Endothelial cell of umbilical vein (primary cell): ENCODE measurements around the gene SLC9A9. TPM values are rescaled to one million over a fixed set of nuclear protein-coding genes. Genes with fewer than 3 reads are reported as not detected.

Experiments used
- BruUV-seq: library from RNA; stranded (reverse); fragments of 400-500 nt; replicated peaks from 2 replicates; lab custom pipeline; 2021; lab: Mats Ljungman, UMichigan
- CTCF ChIA-PET: fragments of 300-600, 350-600 bp; sonication (Branson Sonifier 250); formaldehyde crosslinking; loops from one replicate; lab custom pipeline; 2021; ENCODE audit warnings: antibody characterized with exemption, inconsistent platforms; lab: Charles Lee
- POLR2A ChIA-PET: fragments of 300-600, 350-600 bp; sonication (Branson Sonifier 250); formaldehyde crosslinking; loops from one replicate; lab custom pipeline; 2021; ENCODE audit warnings: antibody characterized with exemption, inconsistent platforms; lab: Charles Lee
- DNase-seq: peaks from one replicate; pipeline ENCODE4 v3.0.0-alpha.2; 2011; ENCODE audit warnings: low read depth, low spot score
- FAIRE-seq: peaks from 2 replicates; lab custom pipeline; 2011; peaks lifted over from hg19 to GRCh38; lab: Jason Lieb, UNC
- H2AFZ ChIP-seq: 2 replicates; pipeline ENCODE4 v1.6.0; 2012; ENCODE audit warnings: low read depth, low read length, control low read depth, inconsistent platforms
- H3K27ac ChIP-seq: 2 replicates; pipeline ENCODE4 v1.5.1; 2011; ENCODE audit warnings: low read depth, mild to moderate bottlenecking, control low read depth, low read length, moderate library complexity; ENCODE audit not compliant: insufficient read depth
- H3K27me3 ChIP-seq, 2 experiments: 2 replicates each; pipeline versions ENCODE4 v1.6.0 to v1.6.1; 2011; ENCODE audit warnings: low read length in 2 of 2, mixed read lengths in 1 of 2; ENCODE audit not compliant: control insufficient read depth in 2 of 2, insufficient read depth in 2 of 2
- H3K36me3 ChIP-seq, 2 experiments: 2 replicates in 1 of 2; 3 replicates in 1 of 2; pipeline ENCODE4 v1.5.1; 2011; ENCODE audit warnings: low read length in 2 of 2, mild to moderate bottlenecking in 1 of 2, moderate library complexity in 1 of 2; ENCODE audit not compliant: control insufficient read depth in 2 of 2, insufficient read depth in 2 of 2; ENCODE audit errors: extremely low read depth in 1 of 2
- H3K4me1 ChIP-seq: 3 replicates; pipeline ENCODE4 v1.5.1; 2011; ENCODE audit warnings: mild to moderate bottlenecking, low read length; ENCODE audit not compliant: control insufficient read depth, insufficient read depth; ENCODE audit errors: extremely low read depth
- H3K4me2 ChIP-seq: 2 replicates; pipeline ENCODE4 v1.6.1; 2011; ENCODE audit warnings: low read length, control low read depth, mixed read lengths; ENCODE audit not compliant: insufficient read depth
- H3K4me3 ChIP-seq, 3 experiments: fragments of 200-600 bp in 1 of 3; sonication (generic), shearing (Covaris generic) in 1 of 3; replicated peaks in 1 of 3; 2 replicates each; pipeline ENCODE4 v1.5.1; 2011 to 2016; ENCODE audit warnings: control low read depth in 3 of 3, low read length in 3 of 3, mild to moderate bottlenecking in 2 of 3, inconsistent platforms in 1 of 3, low read depth in 1 of 3, moderate library complexity in 1 of 3; ENCODE audit not compliant: insufficient read depth in 1 of 3
- H3K79me2 ChIP-seq: 2 replicates; pipeline ENCODE4 v1.6.0; 2012; ENCODE audit warnings: low read length, inconsistent platforms; ENCODE audit not compliant: control insufficient read depth, insufficient read depth
- H3K9ac ChIP-seq: replicated peaks from 2 replicates; pipeline ENCODE3; 2011; ENCODE audit warnings: low read length, control low read depth; ENCODE audit not compliant: insufficient read depth; ENCODE audit errors: extremely low read depth
- H3K9me1 ChIP-seq: replicated peaks from 3 replicates; pipeline ENCODE4 v1.6.0; 2011; ENCODE audit warnings: mild to moderate bottlenecking, low read length; ENCODE audit not compliant: control insufficient read depth, insufficient read depth; ENCODE audit errors: extremely low read depth
- H3K9me3 ChIP-seq: replicated peaks from 2 replicates; pipeline ENCODE4 v1.5.1; 2012; ENCODE audit warnings: low read length, inconsistent platforms; ENCODE audit not compliant: control insufficient read depth, insufficient read depth
- H4K20me1 ChIP-seq: replicated peaks from 2 replicates; pipeline ENCODE3; 2011; ENCODE audit warnings: mild to moderate bottlenecking, low read length; ENCODE audit not compliant: control insufficient read depth, insufficient read depth; ENCODE audit errors: extremely low read depth
- EZH2 ChIP-seq: IDR thresholded peaks from 2 replicates; pipeline ENCODE4 v1.6.1; 2012; ENCODE audit warnings: borderline replicate concordance, low read depth, mild to moderate bottlenecking, moderate library complexity, low read length, inconsistent platforms; ENCODE audit not compliant: severe bottlenecking
- FOS ChIP-seq: IDR thresholded peaks from 2 replicates; pipeline ENCODE4 v1.6.1; 2011; ENCODE audit warnings: mild to moderate bottlenecking, low read length, moderate library complexity, borderline replicate concordance; ENCODE audit not compliant: insufficient read depth
- GATA2 ChIP-seq: IDR thresholded peaks from 2 replicates; pipeline ENCODE4 v1.7.0; 2011; ENCODE audit warnings: low read depth, mild to moderate bottlenecking, moderate library complexity, mixed read lengths, low read length; ENCODE audit not compliant: insufficient read length, insufficient read depth
- JUN ChIP-seq: IDR thresholded peaks from 2 replicates; pipeline ENCODE4 v1.6.1; 2011; ENCODE audit warnings: borderline replicate concordance, low read depth; ENCODE audit not compliant: insufficient read length, insufficient read depth
- MYC ChIP-seq: IDR thresholded peaks from one replicate; pipeline ENCODE4 v1.6.1; 2011; ENCODE audit warnings: mild to moderate bottlenecking, low read depth, low read length
- POLR2A ChIP-seq: IDR thresholded peaks from 2 replicates; pipeline ENCODE4 v1.6.1; 2012; ENCODE audit warnings: low read depth, mild to moderate bottlenecking, control low read depth, low read length
- POLR2AphosphoS5 ChIP-seq: IDR thresholded peaks from 2 replicates; pipeline ENCODE4 v1.6.1; 2012; ENCODE audit warnings: low read depth, mild to moderate bottlenecking, control low read depth, low read length, moderate library complexity; ENCODE audit not compliant: insufficient read depth
- dilution Hi-C: fragments of 300-500 bp; cut with MboI; formaldehyde crosslinking; loops from one replicate; pipeline ENCODE4 v1.15.0; 2019; ENCODE audit warnings: low sequenced_read_pairs; ENCODE audit not compliant: extremely low pct_ligation_motif_present
- intact Hi-C: fragments of 100-400 bp; cut with micrococcal nuclease; formaldehyde crosslinking; loops from one replicate; pipeline ENCODE4 v1.10.0; 2022
- polyA plus RNA-seq, 4 experiments: library from polyadenylated mRNA; depleted of rRNA in 3 of 4; stranded (reverse) in 3 of 4; unstranded in 1 of 4; fragments of >200 nt; gene quantifications; 2 replicates each; pipeline versions ENCODE4 v1.2.1 to v1.2.3, GENCODE V29; 2011 to 2012; ENCODE audit warnings: missing spikeins in 1 of 4
- total RNA-seq: library from RNA; stranded (reverse); gene quantifications from 2 replicates; pipeline ENCODE4 v1.2.3, GENCODE V29; 2021
- TF ChIP-seq, protein P1 (sequence below): IDR thresholded peaks from 2 replicates; pipeline ENCODE4 v1.6.1; 2011; ENCODE audit not compliant: insufficient read depth, insufficient read length
- TF ChIP-seq, protein P2 (sequence below), 2 donors: IDR thresholded peaks; 1 replicate in 1 of 2; 2 replicates in 1 of 2; pipeline ENCODE4 v1.5.1; 2011; ENCODE audit warnings: low read length in 2 of 2, mild to moderate bottlenecking in 2 of 2, moderate library complexity in 2 of 2, control low read depth in 1 of 2, inconsistent platforms in 1 of 2, low read depth in 1 of 2; ENCODE audit not compliant: insufficient read depth in 1 of 2; ENCODE audit errors: extremely low read depth in 1 of 2

Gene SLC9A9
- total and polyA plus RNA-seq, 2 donors (not counting 3 experiments of a cell fraction or from before 2014, with no cell fraction given), result 1.5 to 1.8 TPM

DNA sequence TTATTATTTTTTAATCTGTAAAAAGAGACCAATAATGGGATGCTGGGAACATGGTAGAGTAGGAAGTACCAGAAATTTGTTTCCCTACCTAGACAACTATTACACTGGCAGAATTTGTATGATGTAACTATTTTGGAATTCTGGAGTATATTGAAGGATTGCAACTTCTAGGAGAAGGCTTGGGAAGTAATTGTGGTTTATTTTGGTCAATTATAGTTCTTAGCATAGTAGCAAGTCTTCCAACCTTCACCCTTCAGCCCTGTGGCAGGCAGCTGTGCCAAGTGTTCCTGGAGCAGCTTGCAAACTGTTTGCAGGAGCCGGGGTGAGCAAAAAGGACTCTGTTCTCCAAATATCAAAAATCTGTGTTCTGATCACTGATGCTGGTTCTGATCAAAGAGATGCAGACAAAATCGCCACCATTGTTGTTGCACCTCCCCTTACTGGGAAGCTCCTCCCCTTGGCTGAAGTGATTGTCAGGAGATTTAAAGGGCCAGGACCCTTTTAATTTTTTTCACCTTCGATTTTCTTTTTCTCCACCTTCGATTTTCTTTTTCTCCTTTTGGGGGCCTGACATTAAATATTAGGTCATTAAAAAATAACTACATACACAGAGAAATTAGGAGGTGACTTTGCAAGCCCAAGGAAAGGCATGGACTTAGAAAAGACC lies 363.3 kb downstream of the SLC9A9 start:
- Histone ChIP-seq H3K27ac (no peak overlapping the region), H3K4me2 (no peak overlapping the region), H3K9me1 (no peaks in the 10 kb centered on the region), H3K9ac (no peak overlapping the region), H3K36me3 (no peaks in the 10 kb centered on the region), H3K79me2 (no peaks in the 10 kb centered on the region), H3K4me1 (peaks cover 3% of the 10 kb centered on the region), H2AFZ (no peak overlapping the region), H3K4me3 (no peak overlapping the region), H3K9me3 (no peaks in the 10 kb centered on the region), H3K27me3 (no peaks in the 10 kb centered on the region), H4K20me1 (no peaks in the 10 kb centered on the region)
- DNase-seq (no peak), FAIRE-seq (no peak)
- dilution Hi-C loops (no loop called here), intact Hi-C loops (no loop called here)
- POLR2A ChIA-PET, result no interaction called here
- CTCF ChIA-PET, result no interaction called here
- no TSS peak for BruUV-seq
- TF ChIP-seq POLR2AphosphoS5 (no peak), MYC (no peak), GATA2 (no peak), EZH2 (no peak), POLR2A (no peak), FOS (no peak), JUN (no peak)
- TF ChIP-seq, protein P1, sequence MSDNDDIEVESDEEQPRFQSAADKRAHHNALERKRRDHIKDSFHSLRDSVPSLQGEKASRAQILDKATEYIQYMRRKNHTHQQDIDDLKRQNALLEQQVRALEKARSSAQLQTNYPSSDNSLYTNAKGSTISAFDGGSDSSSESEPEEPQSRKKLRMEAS, result no peak
- TF ChIP-seq, protein P2, sequence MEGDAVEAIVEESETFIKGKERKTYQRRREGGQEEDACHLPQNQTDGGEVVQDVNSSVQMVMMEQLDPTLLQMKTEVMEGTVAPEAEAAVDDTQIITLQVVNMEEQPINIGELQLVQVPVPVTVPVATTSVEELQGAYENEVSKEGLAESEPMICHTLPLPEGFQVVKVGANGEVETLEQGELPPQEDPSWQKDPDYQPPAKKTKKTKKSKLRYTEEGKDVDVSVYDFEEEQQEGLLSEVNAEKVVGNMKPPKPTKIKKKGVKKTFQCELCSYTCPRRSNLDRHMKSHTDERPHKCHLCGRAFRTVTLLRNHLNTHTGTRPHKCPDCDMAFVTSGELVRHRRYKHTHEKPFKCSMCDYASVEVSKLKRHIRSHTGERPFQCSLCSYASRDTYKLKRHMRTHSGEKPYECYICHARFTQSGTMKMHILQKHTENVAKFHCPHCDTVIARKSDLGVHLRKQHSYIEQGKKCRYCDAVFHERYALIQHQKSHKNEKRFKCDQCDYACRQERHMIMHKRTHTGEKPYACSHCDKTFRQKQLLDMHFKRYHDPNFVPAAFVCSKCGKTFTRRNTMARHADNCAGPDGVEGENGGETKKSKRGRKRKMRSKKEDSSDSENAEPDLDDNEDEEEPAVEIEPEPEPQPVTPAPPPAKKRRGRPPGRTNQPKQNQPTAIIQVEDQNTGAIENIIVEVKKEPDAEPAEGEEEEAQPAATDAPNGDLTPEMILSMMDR (IDR thresholded peaks at IDR 0.05; ENCODE audit: extremely low read depth in 1 of 2, insufficient read depth in 1 of 2, low read depth in 1 of 2, low read length in 2 of 2), result no peak
